ENCODE results near the gene SNCAIP. TPM values are rescaled to one million over a fixed set of nuclear protein-coding genes. Genes with fewer than 3 reads are reported as not detected.
"Not testable (repeated sequence)": the region's sequence is repeated elsewhere in the genome, so short reads cannot be mapped to it uniquely, and the experiment has no call there.

SNCAIP gene
- total RNA-seq, 4 donors from 2014 or later, result 0.57 to 12.4 (median 1.7) TPM

DNA sequence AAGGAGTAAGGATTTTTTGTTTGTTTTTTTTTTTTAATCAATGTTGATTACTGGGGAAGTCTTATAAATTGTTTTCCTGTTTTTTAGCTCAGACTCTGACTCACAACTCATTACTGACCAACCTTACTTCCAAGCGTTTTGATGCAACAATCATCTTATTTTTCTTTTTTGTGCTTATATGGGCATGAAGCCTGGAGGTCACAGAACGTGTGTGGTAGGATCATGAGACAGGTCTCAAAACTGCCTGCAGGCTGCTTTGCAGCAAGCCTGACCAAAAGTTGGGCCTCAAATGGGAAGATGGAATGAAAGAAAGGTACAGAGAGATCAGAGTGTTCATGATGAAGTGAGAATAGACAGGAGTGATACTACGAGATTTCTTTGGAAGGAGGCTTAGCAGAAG, 38.5 kb downstream of the SNCAIP start:
- TF ChIP-seq, protein P1, sequence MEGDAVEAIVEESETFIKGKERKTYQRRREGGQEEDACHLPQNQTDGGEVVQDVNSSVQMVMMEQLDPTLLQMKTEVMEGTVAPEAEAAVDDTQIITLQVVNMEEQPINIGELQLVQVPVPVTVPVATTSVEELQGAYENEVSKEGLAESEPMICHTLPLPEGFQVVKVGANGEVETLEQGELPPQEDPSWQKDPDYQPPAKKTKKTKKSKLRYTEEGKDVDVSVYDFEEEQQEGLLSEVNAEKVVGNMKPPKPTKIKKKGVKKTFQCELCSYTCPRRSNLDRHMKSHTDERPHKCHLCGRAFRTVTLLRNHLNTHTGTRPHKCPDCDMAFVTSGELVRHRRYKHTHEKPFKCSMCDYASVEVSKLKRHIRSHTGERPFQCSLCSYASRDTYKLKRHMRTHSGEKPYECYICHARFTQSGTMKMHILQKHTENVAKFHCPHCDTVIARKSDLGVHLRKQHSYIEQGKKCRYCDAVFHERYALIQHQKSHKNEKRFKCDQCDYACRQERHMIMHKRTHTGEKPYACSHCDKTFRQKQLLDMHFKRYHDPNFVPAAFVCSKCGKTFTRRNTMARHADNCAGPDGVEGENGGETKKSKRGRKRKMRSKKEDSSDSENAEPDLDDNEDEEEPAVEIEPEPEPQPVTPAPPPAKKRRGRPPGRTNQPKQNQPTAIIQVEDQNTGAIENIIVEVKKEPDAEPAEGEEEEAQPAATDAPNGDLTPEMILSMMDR (IDR thresholded peaks at IDR 0.05), result no peak
- TF ChIP-seq POLR2A (IDR thresholded peaks at IDR 0.05), result no peak
- H3K27ac ChIP-seq, result no peak overlapping the region
- H3K4me3 ChIP-seq, result no peak overlapping the region
- no peak for DNase-seq
- H3K9me3 ChIP-seq, result no peaks in the 10 kb centered on the region
- no peaks in the 10 kb centered on the region for H3K4me1 ChIP-seq
- no peaks in the 10 kb centered on the region for H3K36me3 ChIP-seq
- no peaks in the 10 kb centered on the region for H3K27me3 ChIP-seq

DNA sequence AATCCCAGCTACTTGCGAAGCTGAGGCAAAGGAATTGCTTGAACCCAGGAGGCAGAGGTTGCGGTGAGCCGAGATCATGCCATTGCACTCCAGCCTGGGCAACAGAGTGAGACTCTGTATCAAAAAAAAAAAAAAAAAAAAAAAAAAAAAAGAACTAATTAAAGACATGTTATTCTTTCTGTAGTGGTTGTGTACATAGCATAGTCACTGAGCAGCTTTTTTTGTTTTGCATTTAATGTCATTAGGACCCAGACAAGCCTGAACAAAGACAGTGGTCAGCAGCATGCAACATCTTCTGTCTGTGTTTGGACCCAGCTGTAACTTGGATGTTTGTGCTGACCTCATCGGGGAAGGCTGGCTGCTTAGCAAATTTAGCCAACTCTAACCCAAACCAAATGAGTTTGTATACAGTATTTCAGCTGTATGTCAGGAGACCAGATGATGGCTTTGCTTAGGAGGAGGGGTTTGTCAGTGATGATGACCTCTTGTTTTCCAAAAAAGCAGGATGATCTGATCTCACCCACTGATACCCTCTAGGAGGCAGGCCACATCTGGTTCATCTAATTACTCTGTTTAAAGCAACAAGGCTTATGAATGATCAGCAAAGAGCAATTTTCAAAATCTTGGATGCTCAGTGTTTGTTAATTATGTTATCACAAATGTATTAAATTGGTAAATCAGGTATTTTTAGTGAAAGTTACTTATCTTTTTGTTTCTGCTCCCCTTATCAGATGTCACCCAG, 39.5 kb downstream of the SNCAIP start:
- Histone ChIP-seq H3K36me3 (no peaks in the 10 kb centered on the region), H3K9me3 (no peaks in the 10 kb centered on the region), H3K4me3 (no peak overlapping the region), H3K27me3 (no peaks in the 10 kb centered on the region), H3K27ac (no peak overlapping the region), H3K4me1 (no peaks in the 10 kb centered on the region)
- TF ChIP-seq, protein P1 (IDR thresholded peaks at IDR 0.05), result no peak
- TF ChIP-seq POLR2A (IDR thresholded peaks at IDR 0.05), result no peak
- DNase-seq, result no peak

DNA sequence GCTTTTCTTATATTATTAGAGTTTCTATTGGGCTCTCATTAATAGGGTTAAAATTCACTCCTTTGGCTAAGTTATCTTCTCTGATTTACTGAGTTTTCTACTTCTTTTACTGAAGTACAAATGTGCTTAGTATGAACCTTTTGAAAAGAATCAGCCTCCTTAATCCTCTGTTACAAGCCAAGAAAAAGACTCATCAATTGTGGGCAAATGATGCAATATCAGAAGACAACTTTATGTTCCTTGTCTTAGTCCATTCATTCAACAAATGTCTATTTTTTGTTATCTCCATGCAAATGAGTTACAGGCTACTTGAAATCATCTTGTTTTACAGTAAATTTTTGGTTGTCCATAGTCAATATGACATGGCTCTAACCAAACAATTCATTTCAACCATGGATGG, 40.3 kb downstream of the SNCAIP start:
- H3K27ac ChIP-seq, result no peak overlapping the region
- H3K27me3 ChIP-seq, result no peaks in the 10 kb centered on the region
- TF ChIP-seq, protein P1 (IDR thresholded peaks at IDR 0.05), result no peak
- TF ChIP-seq POLR2A (IDR thresholded peaks at IDR 0.05), result no peak
- no peaks in the 10 kb centered on the region for H3K9me3 ChIP-seq
- H3K4me1 ChIP-seq, result no peaks in the 10 kb centered on the region
- DNase-seq, result no peak
- H3K36me3 ChIP-seq, result no peaks in the 10 kb centered on the region
- H3K4me3 ChIP-seq, result no peak overlapping the region

DNA sequence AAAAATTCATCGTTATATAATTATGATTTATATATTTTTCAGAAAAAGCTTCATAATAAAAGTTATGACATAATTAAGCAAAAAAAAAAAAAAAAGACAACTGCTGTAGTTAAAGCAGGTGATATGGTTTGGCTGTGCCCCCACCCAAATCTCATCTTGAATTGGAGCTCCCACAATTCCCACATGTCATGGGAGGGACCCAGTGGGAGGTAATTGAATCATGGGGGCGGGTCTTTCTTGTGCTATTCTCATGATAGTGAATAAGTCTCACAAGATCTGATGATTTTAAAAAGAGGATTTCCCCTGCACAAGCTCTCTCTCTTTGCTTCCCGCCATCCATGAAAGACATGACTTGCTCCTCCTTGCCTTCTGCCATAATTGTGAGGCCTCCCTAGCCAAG, 41.3 kb downstream of the SNCAIP start:
- not testable (repeated sequence) for H3K27ac ChIP-seq, H3K4me3 ChIP-seq, DNase-seq, H3K36me3 ChIP-seq, H3K27me3 ChIP-seq, H3K4me1 ChIP-seq, H3K9me3 ChIP-seq

DNA sequence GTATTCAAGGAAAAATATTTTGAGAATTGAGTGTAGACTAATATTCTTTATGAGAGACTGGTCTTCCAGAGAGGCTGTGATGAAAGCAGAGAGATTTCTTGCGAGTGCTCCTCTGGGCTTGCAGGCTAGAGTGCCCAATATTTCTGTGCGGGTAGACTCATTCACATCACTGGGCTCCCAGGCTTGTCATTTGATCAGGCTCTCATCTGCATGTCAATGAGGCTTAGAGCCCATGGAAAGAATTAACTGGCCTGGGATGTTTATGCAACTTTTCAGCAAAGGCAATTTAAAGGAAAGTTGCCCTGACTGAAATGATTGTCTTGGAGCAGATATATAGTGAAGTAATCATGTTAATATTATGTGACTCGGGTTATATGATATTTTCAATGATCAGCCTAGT, 42.3 kb downstream of the SNCAIP start:
- H3K36me3 ChIP-seq, result no peaks in the 10 kb centered on the region
- DNase-seq, result no peak
- TF ChIP-seq, protein P1 (IDR thresholded peaks at IDR 0.05), result no peak
- no peak for TF ChIP-seq POLR2A (IDR thresholded peaks at IDR 0.05)
- H3K27ac ChIP-seq, result no peak overlapping the region
- no peak overlapping the region for H3K4me3 ChIP-seq
- H3K4me1 ChIP-seq, result no peaks in the 10 kb centered on the region
- H3K27me3 ChIP-seq, result no peaks in the 10 kb centered on the region
- H3K9me3 ChIP-seq, result no peaks in the 10 kb centered on the region

DNA sequence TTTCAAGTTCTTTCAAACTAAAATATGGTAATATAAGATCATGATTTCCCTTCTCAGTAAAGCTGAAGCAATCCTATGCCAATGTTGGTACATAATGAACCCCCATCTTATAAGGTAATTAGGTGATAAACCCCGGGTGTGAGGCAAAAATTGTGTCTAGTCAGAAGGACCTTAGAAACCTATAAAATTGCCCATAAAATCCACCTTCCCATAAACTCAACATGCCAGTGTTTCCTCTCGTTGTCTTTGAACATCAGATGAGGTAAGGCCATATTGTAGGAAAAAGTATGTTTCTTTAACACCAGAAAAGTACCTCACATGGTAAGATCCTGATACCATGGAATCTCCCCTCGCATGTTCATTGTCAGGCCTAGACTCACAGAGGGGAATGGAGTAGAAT, 43.3 kb downstream of the SNCAIP start:
- no peaks in the 10 kb centered on the region for H3K9me3 ChIP-seq
- no peaks in the 10 kb centered on the region for H3K36me3 ChIP-seq
- H3K27me3 ChIP-seq, result no peaks in the 10 kb centered on the region
- H3K4me3 ChIP-seq, result no peak overlapping the region
- TF ChIP-seq, protein P1 (IDR thresholded peaks at IDR 0.05), result no peak
- no peak for TF ChIP-seq POLR2A (IDR thresholded peaks at IDR 0.05)
- no peaks in the 10 kb centered on the region for H3K4me1 ChIP-seq
- H3K27ac ChIP-seq, result no peak overlapping the region
- no peak for DNase-seq
